Choroid plexus epithelial cell (primary cell): ENCODE data around the gene OR14A16.

Source experiments
- DNase-seq: peaks from one replicate; pipeline ENCODE4 v3.0.0-alpha.2; 2010; ENCODE audit warnings: low read depth
- H3K4me3 ChIP-seq: 2 replicates; pipeline ENCODE4 v1.5.1; 2011; ENCODE audit warnings: low read depth, mild to moderate bottlenecking, control low read depth, low read length, moderate library complexity
- TF ChIP-seq, protein P1 (sequence below): conservative IDR thresholded peaks from 2 replicates; pipeline ENCODE4 v1.5.1; 2011; ENCODE audit warnings: low read depth, mild to moderate bottlenecking, control low read depth, inconsistent platforms, low read length, moderate library complexity

Gene OR14A16

DNA sequence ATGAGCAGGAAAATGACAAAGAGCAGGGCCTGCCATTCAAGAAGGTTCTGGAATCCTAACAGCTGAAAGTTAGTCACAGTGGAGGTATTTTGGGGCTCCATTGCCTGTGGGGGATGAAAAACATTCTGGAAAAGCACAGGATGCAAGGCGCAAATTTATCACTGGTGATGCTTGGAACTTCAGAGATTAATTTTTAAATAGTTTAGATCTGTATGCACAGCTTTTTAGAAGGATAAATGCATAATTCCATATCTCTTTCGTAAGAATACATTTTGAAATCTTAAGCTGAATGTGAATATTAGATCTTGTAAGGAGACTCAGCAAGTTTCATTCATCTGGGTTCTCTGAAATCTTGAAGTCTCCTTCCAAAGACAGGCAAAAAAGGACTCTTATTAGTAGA, 17.9 kb upstream of the OR14A16 start, which contains the start of gene OR11L1:
Gene OR11L1, minus strand, starts transcription at position 101 of the 400 bp plus-strand sequence. Its CDS starts 0 bp downstream, at position 101.
- TF ChIP-seq, protein P1, sequence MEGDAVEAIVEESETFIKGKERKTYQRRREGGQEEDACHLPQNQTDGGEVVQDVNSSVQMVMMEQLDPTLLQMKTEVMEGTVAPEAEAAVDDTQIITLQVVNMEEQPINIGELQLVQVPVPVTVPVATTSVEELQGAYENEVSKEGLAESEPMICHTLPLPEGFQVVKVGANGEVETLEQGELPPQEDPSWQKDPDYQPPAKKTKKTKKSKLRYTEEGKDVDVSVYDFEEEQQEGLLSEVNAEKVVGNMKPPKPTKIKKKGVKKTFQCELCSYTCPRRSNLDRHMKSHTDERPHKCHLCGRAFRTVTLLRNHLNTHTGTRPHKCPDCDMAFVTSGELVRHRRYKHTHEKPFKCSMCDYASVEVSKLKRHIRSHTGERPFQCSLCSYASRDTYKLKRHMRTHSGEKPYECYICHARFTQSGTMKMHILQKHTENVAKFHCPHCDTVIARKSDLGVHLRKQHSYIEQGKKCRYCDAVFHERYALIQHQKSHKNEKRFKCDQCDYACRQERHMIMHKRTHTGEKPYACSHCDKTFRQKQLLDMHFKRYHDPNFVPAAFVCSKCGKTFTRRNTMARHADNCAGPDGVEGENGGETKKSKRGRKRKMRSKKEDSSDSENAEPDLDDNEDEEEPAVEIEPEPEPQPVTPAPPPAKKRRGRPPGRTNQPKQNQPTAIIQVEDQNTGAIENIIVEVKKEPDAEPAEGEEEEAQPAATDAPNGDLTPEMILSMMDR: no peak
- no peak for DNase-seq
- no peak within 1 kb of the TSS for H3K4me3 ChIP-seq

DNA sequence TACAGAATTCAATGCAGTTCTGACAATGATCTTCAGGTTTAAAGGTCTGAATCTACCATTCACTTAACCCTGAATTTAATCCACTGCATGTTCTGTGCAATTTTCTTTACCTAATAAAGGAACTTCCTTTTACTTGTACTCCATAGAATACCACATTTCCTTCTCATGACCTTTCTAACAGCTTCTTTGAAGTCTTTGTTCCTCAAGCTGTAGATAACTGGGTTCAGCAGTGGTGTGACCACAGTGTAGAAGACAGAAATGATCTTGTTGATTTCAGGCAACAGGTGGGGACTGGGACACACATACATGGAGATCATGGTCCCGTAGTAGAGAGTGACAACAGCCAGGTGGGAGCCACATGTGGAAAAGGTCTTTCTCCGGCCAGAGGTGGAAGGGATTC, 16.9 kb upstream of the OR14A16 start:
- TF ChIP-seq, protein P1: no peak
- DNase-seq: no peak
- H3K4me3 ChIP-seq: no peak overlapping the region

DNA sequence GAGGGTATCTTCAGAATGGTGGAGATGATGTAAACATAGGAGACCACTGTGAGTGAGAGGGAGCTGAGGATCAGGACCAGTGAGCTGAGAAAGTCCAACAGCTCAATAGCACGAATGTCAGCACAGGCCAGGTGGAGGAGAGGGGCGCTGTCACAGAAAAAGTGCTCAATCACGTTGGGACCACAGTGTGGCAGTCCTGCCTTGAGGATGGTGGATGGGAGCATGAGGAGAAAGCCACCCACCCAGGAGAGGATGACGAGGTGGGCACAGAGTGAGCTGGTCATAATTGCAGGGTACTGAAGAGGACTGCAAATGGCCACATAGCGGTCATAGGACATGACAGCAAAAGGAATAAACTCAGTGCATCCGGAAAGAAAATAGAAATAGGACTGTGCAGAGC, 9.7 kb upstream of the OR14A16 start:
- H3K4me3 ChIP-seq: no peak overlapping the region
- TF ChIP-seq, protein P1: no peak
- no peak for DNase-seq

DNA sequence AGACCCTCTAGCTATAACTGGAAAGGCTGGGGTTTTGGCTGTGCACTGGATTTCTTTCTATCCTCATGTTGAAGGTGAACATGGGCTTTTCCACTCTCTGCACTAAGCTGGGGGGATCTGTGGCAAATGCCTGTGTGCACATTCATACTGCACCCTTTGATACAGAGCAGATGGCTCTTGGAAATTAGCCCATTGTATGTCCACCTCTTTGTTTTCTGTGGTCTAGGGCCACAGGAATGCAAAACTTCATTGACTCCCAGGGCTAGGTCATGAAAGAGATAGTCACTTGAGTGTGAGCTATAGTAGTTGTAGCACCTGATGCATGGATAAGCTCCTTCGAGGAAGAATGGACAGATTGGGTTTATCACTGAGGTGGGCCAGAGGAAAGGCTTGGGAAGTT, 5.7 kb upstream of the OR14A16 start:
- TF ChIP-seq, protein P1: no peak
- no peak overlapping the region for H3K4me3 ChIP-seq
- DNase-seq: no peak

DNA sequence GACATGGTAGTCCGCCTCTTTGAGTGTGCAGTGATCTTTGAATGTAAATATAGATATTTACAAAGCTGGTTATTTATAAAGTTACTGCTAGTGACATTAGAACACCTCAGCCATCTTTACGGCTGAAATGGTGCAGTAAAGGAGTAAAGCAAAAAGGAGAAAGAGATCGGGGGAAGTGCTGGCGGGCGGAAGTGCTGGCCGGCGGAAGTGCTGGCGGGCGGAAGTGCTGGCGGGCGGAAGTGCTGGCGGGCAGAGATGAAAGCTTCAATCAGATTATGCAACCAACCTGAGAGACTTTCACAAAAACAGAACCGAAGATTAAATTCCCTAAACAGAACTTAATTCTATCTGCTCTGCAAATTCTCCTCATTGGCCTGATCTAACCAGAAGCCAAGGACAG, 1.4 kb upstream of the OR14A16 start:
- TF ChIP-seq, protein P1: no peak
- DNase-seq: no peak
- H3K4me3 ChIP-seq: no peak overlapping the region

DNA sequence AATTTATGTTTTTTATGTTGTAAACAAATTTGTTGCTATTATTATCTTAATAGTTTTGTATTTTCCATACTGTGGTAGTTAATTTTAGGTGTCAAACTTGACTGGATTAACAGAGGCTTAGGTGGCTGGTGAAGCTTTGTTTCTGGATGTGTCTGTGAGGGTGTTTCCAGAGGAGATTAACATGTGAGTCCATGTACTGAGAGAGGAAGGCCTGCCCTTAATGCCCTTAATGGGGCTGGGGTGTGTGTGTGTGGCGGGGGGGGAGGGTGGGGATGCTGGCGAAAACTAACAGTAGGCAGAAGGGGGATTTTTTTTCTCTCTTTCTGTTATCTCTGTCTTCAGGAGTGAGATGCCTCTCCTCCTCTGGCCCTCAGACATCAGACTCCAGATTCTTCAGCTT, 1.9 kb downstream of the OR14A16 start:
- TF ChIP-seq, protein P1: no peak
- no peak overlapping the region for H3K4me3 ChIP-seq
- DNase-seq: no peak

DNA sequence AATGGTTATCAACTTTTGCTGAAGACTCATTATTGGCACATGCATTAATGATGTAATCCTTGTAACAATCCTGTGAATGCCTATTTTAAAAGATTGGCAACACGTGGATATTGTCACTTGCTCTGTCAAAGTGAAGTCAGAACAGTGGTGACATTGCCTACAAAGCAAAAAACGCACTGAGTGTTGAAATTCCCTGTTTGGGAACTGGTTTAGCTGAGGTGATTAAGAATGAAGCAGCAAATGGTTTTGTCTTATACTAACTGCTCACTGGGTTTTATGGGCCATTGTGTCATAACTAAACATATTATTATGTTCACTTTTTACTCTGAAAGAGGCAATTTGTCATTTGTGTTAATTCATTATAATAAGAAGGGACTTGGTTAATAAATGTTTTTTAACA, 11.3 kb downstream of the OR14A16 start:
- H3K4me3 ChIP-seq: no peak overlapping the region
- TF ChIP-seq, protein P1: no peak
- DNase-seq: no peak
